Stimulated activated naive CD8-positive, alpha-beta T cell treated with anti-CD3 and anti-CD28 coated beads, Interleukin-15, amount 100 ng/mL, for 72 hours (primary cell): Measurements from ENCODE around the gene PPP1R3D.
"Not testable (repeated sequence)": the region's sequence is repeated elsewhere in the genome, so short reads cannot be mapped to it uniquely, and the experiment has no call there.

Experiments used
- ATAC-seq: fragments of 150-1000 bp; cut with Tn5 transposase; 2 replicates; pipeline ENCODE4 v1.10.0; 2021; ENCODE audit warnings: mild to moderate bottlenecking, moderate library complexity
- DNase-seq, 2 donors: peaks; one replicate each; pipeline ENCODE4 v3.0.0; 2021 to 2022
- H3K27ac Mint-ChIP-seq, 2 donors: one replicate each; pipeline ENCODE4 v1.8.0; 2022; ENCODE audit warnings: mild to moderate bottlenecking in 2 of 2, mixed read lengths in 2 of 2, moderate library complexity in 2 of 2
- H3K27me3 Mint-ChIP-seq: one replicate; pipeline ENCODE4 v1.8.0; 2022; ENCODE audit warnings: mixed read lengths
- H3K4me1 Mint-ChIP-seq: one replicate; pipeline ENCODE4 v1.8.0; 2022; ENCODE audit warnings: mild to moderate bottlenecking, mixed read lengths
- H3K4me3 Mint-ChIP-seq, 2 donors: one replicate each; pipeline ENCODE4 v1.8.0; 2022; ENCODE audit warnings: mild to moderate bottlenecking in 2 of 2, mixed read lengths in 2 of 2, moderate library complexity in 1 of 2
- H3K9me3 Mint-ChIP-seq, 2 donors: one replicate each; pipeline ENCODE4 v1.8.0; 2022; ENCODE audit warnings: mixed read lengths in 2 of 2

PPP1R3D gene

GRCh38 chr20:59902470-59902869 is 37.6 kb downstream of the PPP1R3D start:
- Mint-ChIP-seq H3K4me3 (no peak overlapping the region), H3K27me3 (no peaks in the 10 kb centered on the region), H3K4me1 (no peaks in the 10 kb centered on the region), H3K9me3 (no peaks in the 10 kb centered on the region), H3K27ac (peak overlapping the region in 1 of 2 donors; percentile 47)
- DNase-seq, result no peak
- no peak for ATAC-seq

GRCh38 chr20:59895908-59896307 is 44.2 kb downstream of the PPP1R3D start:
- H3K27me3 Mint-ChIP-seq, result no peaks in the 10 kb centered on the region
- H3K4me3 Mint-ChIP-seq, result no peak overlapping the region
- no peak overlapping the region for H3K27ac Mint-ChIP-seq
- H3K4me1 Mint-ChIP-seq, result no peaks in the 10 kb centered on the region
- H3K9me3 Mint-ChIP-seq, result no peaks in the 10 kb centered on the region
- DNase-seq, result no peak
- ATAC-seq, result no peak

DNA sequence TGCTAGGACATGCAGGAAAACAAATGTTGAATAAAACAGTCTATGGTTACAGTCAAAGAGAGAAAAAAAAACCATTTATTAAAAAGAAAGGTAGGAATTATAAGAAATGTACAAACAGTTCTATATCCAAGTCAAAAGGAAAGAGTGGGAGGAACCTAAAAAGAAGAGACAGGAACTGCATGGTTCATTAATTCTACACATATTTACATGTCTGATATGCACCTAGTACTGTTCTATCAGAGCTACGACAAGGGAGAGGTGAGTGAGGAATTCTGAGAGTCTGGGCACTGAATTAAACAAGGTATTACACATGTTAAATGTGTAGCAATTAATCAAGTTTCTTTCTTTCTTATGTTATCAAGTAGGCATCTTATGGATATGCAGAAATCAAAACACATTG is 48.5 kb downstream of the PPP1R3D start:
- no peaks in the 10 kb centered on the region for H3K27me3 Mint-ChIP-seq
- no peak overlapping the region for H3K4me3 Mint-ChIP-seq
- no peak for DNase-seq
- H3K27ac Mint-ChIP-seq, result no peak overlapping the region
- no peaks in the 10 kb centered on the region for H3K9me3 Mint-ChIP-seq
- ATAC-seq, result no peak
- no peaks in the 10 kb centered on the region for H3K4me1 Mint-ChIP-seq

DNA sequence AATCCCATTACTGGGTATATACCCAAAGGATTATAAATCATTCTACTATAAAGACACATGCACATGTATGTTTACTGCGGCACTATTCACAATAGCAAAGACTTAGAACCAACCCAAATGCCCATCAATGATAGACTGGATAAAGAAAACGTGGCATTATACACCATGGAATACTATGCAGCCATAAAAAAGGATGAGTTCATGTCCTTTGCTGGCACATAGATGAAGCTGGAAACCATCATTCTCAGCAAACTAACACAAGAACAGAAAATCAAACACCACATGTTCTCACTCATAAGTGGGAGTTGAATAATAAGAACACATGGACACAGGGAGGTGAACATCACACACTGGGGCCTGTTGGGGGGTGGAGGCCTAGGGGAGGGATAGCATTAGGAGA is 50.1 kb downstream of the PPP1R3D start:
- ATAC-seq, H3K27me3 Mint-ChIP-seq, H3K9me3 Mint-ChIP-seq, H3K4me1 Mint-ChIP-seq, DNase-seq, H3K4me3 Mint-ChIP-seq, H3K27ac Mint-ChIP-seq: not testable (repeated sequence)

DNA sequence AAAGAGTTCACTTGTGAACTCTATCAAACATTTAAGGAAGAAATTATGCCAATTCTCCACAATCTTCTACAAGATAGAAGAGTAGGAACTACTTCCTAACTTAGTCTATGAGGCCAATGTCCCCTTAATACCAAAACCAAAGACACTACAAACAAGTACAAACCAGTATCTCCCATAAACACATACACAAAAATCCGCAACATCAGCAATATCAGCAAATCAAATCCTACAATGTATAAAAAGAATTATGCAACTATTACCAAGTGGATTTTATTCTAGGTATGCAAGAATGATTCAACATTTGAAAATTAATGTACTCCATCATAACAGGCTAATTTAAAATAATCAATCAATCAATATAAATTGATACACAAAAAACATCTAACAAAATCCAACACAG is 52.1 kb downstream of the PPP1R3D start:
- Mint-ChIP-seq H3K27me3 (no peaks in the 10 kb centered on the region), H3K9me3 (no peaks in the 10 kb centered on the region), H3K4me1 (no peaks in the 10 kb centered on the region), H3K4me3 (no peak overlapping the region), H3K27ac (no peak overlapping the region)
- DNase-seq, result no peak
- ATAC-seq, result no peak
